22Rv1 (cell line): Measurements from ENCODE around the gene MATCAP1.

Experiments used
- CTCF ChIP-seq: fragments of 450-650 bp; IDR thresholded peaks from 2 replicates; pipeline ENCODE4 v1.5.1; 2017; ENCODE audit warnings: mild to moderate bottlenecking
- ZFX ChIP-seq: fragments of 450-650 bp; IDR thresholded peaks from 2 replicates; pipeline ENCODE4 v1.6.1; 2017; ENCODE audit warnings: antibody characterized with exemption, borderline replicate concordance

GRCh38 chr16:67163164-67163998, 20.4 kb downstream of the MATCAP1 start:
- TF ChIP-seq CTCF (no peak), ZFX (no peak)
